Effector memory CD4-positive, alpha-beta T cell (primary cell): ENCODE measurements around the gene DUSP8.
"Not testable (repeated sequence)": the region's sequence is repeated elsewhere in the genome, so short reads cannot be mapped to it uniquely, and the experiment has no call there.

Source experiments
- DNase-seq, 3 donors: peaks; one replicate each; pipeline ENCODE4 v3.0.0-alpha.2; 2020
- H3K27ac ChIP-seq: 2 replicates; pipeline ENCODE4 v1.7.0; 2013; ENCODE audit warnings: mild to moderate bottlenecking, low read length, moderate library complexity; ENCODE audit not compliant: insufficient read depth, poor library complexity, severe bottlenecking
- H3K27me3 ChIP-seq: replicated peaks from 2 replicates; pipeline ENCODE4 v1.7.0; 2013; ENCODE audit warnings: mild to moderate bottlenecking, low read length; ENCODE audit not compliant: insufficient read depth, control insufficient read depth, poor library complexity, severe bottlenecking
- H3K36me3 ChIP-seq: 2 replicates; pipeline ENCODE4 v1.7.0; 2013; ENCODE audit warnings: mild to moderate bottlenecking, low read length, moderate library complexity; ENCODE audit not compliant: control insufficient read depth, insufficient read depth
- H3K4me1 ChIP-seq: 2 replicates; pipeline ENCODE4 v1.7.0; 2013; ENCODE audit warnings: low read length, mild to moderate bottlenecking; ENCODE audit not compliant: control insufficient read depth, insufficient read depth, poor library complexity, severe bottlenecking
- H3K4me3 ChIP-seq: 2 replicates; pipeline ENCODE4 v1.7.0; 2013; ENCODE audit warnings: low read length, low read depth, mild to moderate bottlenecking; ENCODE audit not compliant: insufficient read depth, poor library complexity, severe bottlenecking
- H3K9me3 ChIP-seq: 2 replicates; pipeline ENCODE4 v1.7.0; 2013; ENCODE audit warnings: mild to moderate bottlenecking, low read length, moderate library complexity; ENCODE audit not compliant: control insufficient read depth

Gene DUSP8

GRCh38 chr11:1601663-1602062, 29.6 kb upstream of the DUSP8 start:
- not testable (repeated sequence) for H3K27ac ChIP-seq, H3K36me3 ChIP-seq, DNase-seq, H3K4me1 ChIP-seq, H3K4me3 ChIP-seq, H3K27me3 ChIP-seq, H3K9me3 ChIP-seq

DNA sequence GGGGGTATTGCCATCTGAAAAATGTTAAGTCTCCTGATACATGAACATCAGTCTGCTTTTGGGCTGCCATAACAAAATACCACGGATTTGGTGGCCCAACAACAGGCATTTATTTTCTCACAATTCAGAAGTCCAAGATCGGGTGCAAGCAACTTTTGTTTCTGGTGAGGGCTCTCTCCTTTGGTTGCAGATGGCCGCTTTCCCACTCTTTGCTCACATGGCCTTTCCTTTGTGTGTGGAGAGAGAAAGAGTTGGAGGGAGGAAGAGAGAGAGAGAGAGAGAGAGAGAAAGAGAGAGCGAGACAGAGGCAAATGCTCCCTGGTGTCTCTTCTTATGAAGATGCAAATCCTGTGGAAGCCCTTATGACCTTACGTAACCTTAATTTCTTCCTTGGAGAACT, 28.6 kb upstream of the DUSP8 start:
- Histone ChIP-seq H3K27me3 (no peaks in the 10 kb centered on the region), H3K36me3 (no peaks in the 10 kb centered on the region), H3K9me3 (no peaks in the 10 kb centered on the region), H3K4me3 (no peak overlapping the region), H3K4me1 (no peaks in the 10 kb centered on the region), H3K27ac (no peak overlapping the region)
- DNase-seq = no peak

- H3K27me3 ChIP-seq = no peaks in the 10 kb centered on the region
These were observed 26.7 kb upstream of the DUSP8 start for GRCh38 chr11:1598816-1599215.

DNA sequence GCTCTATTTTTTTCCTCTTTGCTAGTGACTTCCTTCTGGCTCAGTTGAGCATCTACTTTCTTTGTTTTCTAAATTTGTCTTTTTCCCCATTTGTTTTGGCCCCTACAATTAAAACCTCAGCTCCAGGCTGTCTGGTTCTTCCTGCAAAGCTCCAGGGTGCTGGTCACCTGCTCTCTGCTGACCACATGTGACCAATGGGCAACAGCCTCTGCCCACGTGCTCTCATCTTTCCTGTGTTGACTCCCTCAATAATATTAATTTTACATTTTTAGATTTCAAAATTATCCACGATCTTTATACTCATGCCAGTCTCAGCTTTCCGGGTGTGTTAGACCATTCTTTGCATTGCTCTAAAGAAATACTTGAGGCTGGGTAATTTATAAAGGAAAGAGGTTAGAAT, 26.3 kb upstream of the DUSP8 start:
- not testable (repeated sequence) for H3K27ac ChIP-seq, H3K4me1 ChIP-seq, H3K36me3 ChIP-seq, H3K4me3 ChIP-seq, DNase-seq, H3K27me3 ChIP-seq, H3K9me3 ChIP-seq

More at GRCh38 chr11:1598816-1599215, 26.7 kb upstream of the DUSP8 start:
- Histone ChIP-seq H3K36me3 (no peaks in the 10 kb centered on the region), H3K9me3 (no peaks in the 10 kb centered on the region), H3K4me3 (no peak overlapping the region), H3K4me1 (no peaks in the 10 kb centered on the region), H3K27ac (no peak overlapping the region)
- no peak for DNase-seq

GRCh38 chr11:1597994-1598380, 25.9 kb upstream of the DUSP8 start, which contains the start of gene KRTAP5-2:
Gene KRTAP5-2, minus strand, starts transcription at chr11:1598294. Its CDS starts 44 bp downstream, at chr11:1598250.
- no peak for DNase-seq
- H3K27me3 ChIP-seq = no peaks in the 10 kb centered on the region
- H3K4me3 ChIP-seq = no peak within 1 kb of the TSS
- H3K4me1 ChIP-seq = no peaks in the 10 kb centered on the region
- no peaks in the 10 kb centered on the region for H3K36me3 ChIP-seq
- H3K9me3 ChIP-seq = no peaks in the 10 kb centered on the region
- no peak within 1 kb of the TSS for H3K27ac ChIP-seq

GRCh38 chr11:1597331-1597993, 25.4 kb upstream of the DUSP8 start:
- no peak overlapping the region for H3K4me3 ChIP-seq
- no peaks in the 10 kb centered on the region for H3K27me3 ChIP-seq
- H3K36me3 ChIP-seq = no peaks in the 10 kb centered on the region
- DNase-seq = no peak
- no peaks in the 10 kb centered on the region for H3K4me1 ChIP-seq
- no peaks in the 10 kb centered on the region for H3K9me3 ChIP-seq
- H3K27ac ChIP-seq = no peak overlapping the region

GRCh38 chr11:1596576-1597121, 24.6 kb upstream of the DUSP8 start:
- DNase-seq, H3K27me3 ChIP-seq, H3K27ac ChIP-seq, H3K4me1 ChIP-seq, H3K9me3 ChIP-seq, H3K4me3 ChIP-seq, H3K36me3 ChIP-seq: not testable (repeated sequence)

DNA sequence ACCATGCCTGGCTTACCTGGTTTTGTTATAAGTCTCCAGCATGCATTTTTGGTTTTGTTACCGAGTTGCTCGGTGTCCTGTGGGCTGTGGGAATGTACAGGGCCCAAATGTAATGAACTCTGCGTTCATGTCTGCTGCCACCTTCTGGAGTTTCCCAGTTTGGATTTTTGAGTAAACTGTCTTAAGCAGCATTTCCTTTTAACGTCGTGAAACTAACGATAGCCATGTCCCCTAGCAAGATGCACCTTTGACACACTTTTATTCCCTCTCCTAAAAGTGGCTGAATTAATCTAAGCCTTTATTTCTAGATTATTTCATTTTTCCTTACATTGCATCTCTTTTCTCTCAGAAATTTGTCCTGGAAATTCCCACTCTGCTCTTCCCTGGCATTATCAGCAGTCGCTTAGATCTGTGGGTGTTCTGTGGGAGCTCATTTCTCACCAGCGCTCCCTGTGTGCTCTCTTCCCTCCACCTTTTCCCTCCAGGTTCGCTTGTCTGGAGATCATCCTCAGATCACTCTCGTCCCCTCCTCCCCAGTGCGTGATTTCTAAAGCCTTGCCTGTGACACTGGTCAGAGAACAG, 24.0 kb upstream of the DUSP8 start:
- H3K4me1 ChIP-seq, H3K27me3 ChIP-seq, H3K36me3 ChIP-seq, H3K9me3 ChIP-seq, H3K27ac ChIP-seq, H3K4me3 ChIP-seq, DNase-seq: not testable (repeated sequence)

GRCh38 chr11:1592628-1593027, 20.6 kb upstream of the DUSP8 start:
- Histone ChIP-seq H3K4me1 (peaks cover 15% of the 10 kb centered on the region), H3K4me3 (no peak overlapping the region), H3K27me3 (no peaks in the 10 kb centered on the region), H3K9me3 (no peaks in the 10 kb centered on the region), H3K36me3 (no peaks in the 10 kb centered on the region), H3K27ac (no peak overlapping the region)
- DNase-seq = no peak

GRCh38 chr11:1589996-1590395, 17.9 kb upstream of the DUSP8 start:
- Histone ChIP-seq H3K27ac (no peak overlapping the region), H3K36me3 (no peaks in the 10 kb centered on the region), H3K9me3 (no peaks in the 10 kb centered on the region), H3K4me1 (peaks cover 15% of the 10 kb centered on the region), H3K4me3 (no peak overlapping the region), H3K27me3 (no peaks in the 10 kb centered on the region)
- DNase-seq = no peak
